Esophagus muscularis mucosa (tissue), 4 donors: ENCODE measurements around the gene PLEKHF1.

Experiments used
- EP300 ChIP-seq: sonication (generic); formaldehyde crosslinking; IDR thresholded peaks from one replicate; pipeline ENCODE4 v1.6.1; 2017; ENCODE audit warnings: antibody characterized with exemption
- POLR2A ChIP-seq: fragments of 450-650 bp; IDR thresholded peaks from one replicate; pipeline ENCODE4 v1.6.1; 2017; ENCODE audit warnings: antibody characterized with exemption, moderate library complexity, mild to moderate bottlenecking, low read depth
- POLR2AphosphoS5 ChIP-seq, 2 donors: sonication (generic); formaldehyde crosslinking; IDR thresholded peaks; one replicate each; pipeline ENCODE4 v1.6.1; 2017; ENCODE audit warnings: antibody characterized with exemption in 2 of 2
- TF ChIP-seq, protein P1 (sequence below), 3 experiments: fragments of 200-600 bp in 2 of 3; fragments of 450-650 bp in 1 of 3; sonication (generic) in 2 of 3; IDR thresholded peaks; one replicate each; pipeline ENCODE4 v1.5.1; 2017 to 2019; ENCODE audit warnings: antibody characterized with exemption in 3 of 3, mild to moderate bottlenecking in 2 of 3, moderate library complexity in 1 of 3

DNA sequence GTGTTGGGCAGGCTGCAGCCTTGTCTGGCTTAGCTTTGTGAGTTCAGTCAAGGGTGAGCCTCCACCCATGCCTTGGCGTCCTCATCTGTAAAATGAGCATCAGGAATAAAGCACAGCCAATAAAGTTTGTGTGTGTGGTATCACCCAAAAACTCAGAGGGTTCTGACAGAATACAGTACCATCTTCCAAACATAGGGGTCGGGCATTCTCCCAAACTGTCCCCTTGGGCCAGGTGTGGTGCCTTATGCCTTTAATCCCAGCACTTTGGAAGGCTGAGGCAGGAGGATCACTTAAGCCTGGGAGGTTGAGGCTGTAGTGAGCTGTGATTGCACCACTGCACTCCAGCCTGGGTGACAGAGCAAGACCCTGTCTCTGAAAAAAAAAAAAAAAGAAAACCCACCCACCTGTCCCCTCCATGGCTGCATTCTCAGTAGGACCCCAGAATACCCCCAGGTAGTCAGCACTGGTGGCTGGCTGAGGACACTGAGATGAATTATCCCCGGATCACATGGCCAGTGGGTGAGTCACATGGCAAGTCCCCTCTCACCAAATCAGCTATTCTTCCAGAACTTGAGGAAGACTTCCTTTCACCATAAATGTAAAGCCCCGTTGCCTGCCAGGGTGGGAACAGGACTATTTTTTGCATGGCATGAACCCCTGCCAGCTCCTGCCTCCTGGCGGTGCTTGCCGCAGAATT lies 40.6 kb upstream of the PLEKHF1 start:
- TF ChIP-seq, protein P1, sequence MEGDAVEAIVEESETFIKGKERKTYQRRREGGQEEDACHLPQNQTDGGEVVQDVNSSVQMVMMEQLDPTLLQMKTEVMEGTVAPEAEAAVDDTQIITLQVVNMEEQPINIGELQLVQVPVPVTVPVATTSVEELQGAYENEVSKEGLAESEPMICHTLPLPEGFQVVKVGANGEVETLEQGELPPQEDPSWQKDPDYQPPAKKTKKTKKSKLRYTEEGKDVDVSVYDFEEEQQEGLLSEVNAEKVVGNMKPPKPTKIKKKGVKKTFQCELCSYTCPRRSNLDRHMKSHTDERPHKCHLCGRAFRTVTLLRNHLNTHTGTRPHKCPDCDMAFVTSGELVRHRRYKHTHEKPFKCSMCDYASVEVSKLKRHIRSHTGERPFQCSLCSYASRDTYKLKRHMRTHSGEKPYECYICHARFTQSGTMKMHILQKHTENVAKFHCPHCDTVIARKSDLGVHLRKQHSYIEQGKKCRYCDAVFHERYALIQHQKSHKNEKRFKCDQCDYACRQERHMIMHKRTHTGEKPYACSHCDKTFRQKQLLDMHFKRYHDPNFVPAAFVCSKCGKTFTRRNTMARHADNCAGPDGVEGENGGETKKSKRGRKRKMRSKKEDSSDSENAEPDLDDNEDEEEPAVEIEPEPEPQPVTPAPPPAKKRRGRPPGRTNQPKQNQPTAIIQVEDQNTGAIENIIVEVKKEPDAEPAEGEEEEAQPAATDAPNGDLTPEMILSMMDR (IDR thresholded peaks at IDR 0.05), result no peak
- no peak for TF ChIP-seq POLR2A
- no peak for TF ChIP-seq EP300
- TF ChIP-seq POLR2AphosphoS5 (IDR thresholded peaks at IDR 0.05), result no peak
